ENCODE measurements around the gene BPIFB1. TPM values are rescaled to one million over a fixed set of nuclear protein-coding genes. Genes with fewer than 3 reads are reported as not detected.

Gene BPIFB1
- total and polyA plus RNA-seq, 2 of the 13 experiments (the other 11 are each of a cell fraction or from before 2014, with no cell fraction given), result 0.82 to 4.4 TPM

DNA sequence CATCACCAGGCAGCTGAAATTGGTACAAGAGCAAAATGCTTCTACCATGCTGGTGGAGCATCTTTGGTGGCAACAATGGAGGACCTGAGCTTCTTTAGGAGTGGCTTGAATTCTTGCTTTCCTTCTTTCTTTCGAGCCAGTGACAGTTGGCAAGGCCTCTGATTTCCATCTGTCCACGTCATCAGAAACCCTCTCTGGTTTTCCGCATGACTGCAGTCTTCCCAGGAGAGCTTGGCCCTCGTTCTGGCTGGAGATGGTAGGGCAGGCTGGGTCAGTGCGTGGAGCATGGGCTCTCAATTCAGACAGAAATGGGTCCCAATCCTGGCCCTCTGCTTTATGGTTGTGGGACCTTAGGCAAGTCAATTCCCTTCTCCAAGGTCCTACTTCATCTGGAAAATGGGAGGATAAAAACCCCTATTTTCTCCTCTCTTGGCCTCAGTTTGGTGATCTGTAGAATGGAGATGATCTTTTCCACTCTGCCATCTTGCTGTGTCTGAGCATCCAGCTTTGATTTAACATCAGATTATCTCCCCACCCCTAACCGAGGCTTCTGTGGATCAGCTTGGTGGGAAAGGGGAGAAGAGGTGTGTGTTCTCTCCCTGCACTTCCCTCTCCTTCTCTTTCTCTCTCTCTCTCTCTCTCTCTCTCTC lies 3.6 kb upstream of the BPIFB1 start:
- DNase-seq (ENCODE audit: low spot score) (no peak), FAIRE-seq (no peak), ATAC-seq (no peak)
- 40% methylated on average over 6 of the region's 6 CpGs for WGBS (ENCODE audit: low lambda C conversion rate)
- ChIA-PET CTCF (ENCODE audit: low intra/inter-chr PET ratio, low total read pairs) (no interaction called here), POLR2A (no interaction called here)
- BruUV-seq (replicated peaks), result no TSS peak
- Histone ChIP-seq H3K36me3 (replicated peaks in 1 of 2; ENCODE audit: control insufficient read depth in 1 of 2, insufficient read depth in 2 of 2, low read length in 2 of 2) (no peaks in the 10 kb centered on the region), H4K20me1 (ENCODE audit: insufficient read depth, low read length) (no peaks in the 10 kb centered on the region), H2AFZ (ENCODE audit: low read length) (no peak overlapping the region), H3K27me3 (ENCODE audit: control insufficient read depth in 1 of 2, insufficient read depth in 2 of 2, low read length in 2 of 2) (peaks cover 6 to 9% of the 10 kb centered on the region in 2 experiments; a peak in 3 of 5 replicates), H3K27ac (ENCODE audit: extremely low read length, insufficient read depth, low read length) (no peak overlapping the region), H3K79me2 (ENCODE audit: insufficient read depth, low read length) (no peaks in the 10 kb centered on the region), H3K4me2 (ENCODE audit: low read depth, low read length) (peak overlapping the region; percentile 58), H3K9me3 (ENCODE audit: low read length) (no peaks in the 10 kb centered on the region), H3K9ac (ENCODE audit: insufficient read depth, low read depth, low read length) (no peak overlapping the region), H3K4me3 (replicated peaks in 1 of 3; ENCODE audit: insufficient read depth in 1 of 3, low read depth in 2 of 3, low read length in 3 of 3) (0 out of 6 replicates have a peak overlapping the region, but pooled peaks of 1 of the 3 experiments have one; percentile 11), H3K4me1 (ENCODE audit: insufficient read depth, low read length) (peaks cover 90% of the 10 kb centered on the region)
- in situ Hi-C loops (cut with HindIII; ENCODE audit: extremely low pct_ligation_motif_present, low pct_unique_long_range_greater_than_20kb), result no loop called here
- intact Hi-C loops (cut with micrococcal nuclease; ENCODE audit: unreplicated experiment), result no loop called here
- TF ChIP-seq PHF20 (CRISPR knock-in tag; IDR thresholded peaks at IDR 0.05), result 0 out of 2 replicates have a peak, but pooled peaks have one; percentile 41
- no peak for TF ChIP-seq DPF2 (CRISPR knock-in tag; IDR thresholded peaks at IDR 0.05; ENCODE audit: borderline replicate concordance, low read depth)
- TF ChIP-seq NFIB (CRISPR knock-in tag; IDR thresholded peaks at IDR 0.05; ENCODE audit: borderline replicate concordance), result peak; percentile 33; the same call in 1 of the 2 replicates
- TF ChIP-seq NRL (CRISPR knock-in tag; IDR thresholded peaks at IDR 0.05; ENCODE audit: borderline replicate concordance), result no peak
- TF ChIP-seq FOXK1 (CRISPR knock-in tag; IDR thresholded peaks at IDR 0.05; ENCODE audit: borderline replicate concordance, low read depth), result 0 out of 2 replicates have a peak, but pooled peaks have one; percentile 8
- no peak for TF ChIP-seq THAP11 (CRISPR knock-in tag; IDR thresholded peaks at IDR 0.05)
- peak; percentile 75; the same call in 1 of the 2 replicates for TF ChIP-seq CHD4 (IDR thresholded peaks at IDR 0.05; ENCODE audit: borderline replicate concordance, low read length)
- peak; percentile 92 for TF ChIP-seq ZNF629 (CRISPR knock-in tag; conservative IDR thresholded peaks at IDR 0.05)
- no peak for TF ChIP-seq PAWR (CRISPR knock-in tag; IDR thresholded peaks at IDR 0.05; ENCODE audit: borderline replicate concordance)
- 0 out of 4 replicates have a peak, but pooled peaks of 1 of the 2 experiments have one; percentile 13 for TF ChIP-seq HMGXB4 (CRISPR knock-in tag; IDR thresholded peaks at IDR 0.05; ENCODE audit: borderline replicate concordance in 1 of 2, low read depth in 1 of 2)
- TF ChIP-seq KLF9 (CRISPR knock-in tag; IDR thresholded peaks at IDR 0.05; ENCODE audit: low read depth), result no peak
- TF ChIP-seq, protein P1, sequence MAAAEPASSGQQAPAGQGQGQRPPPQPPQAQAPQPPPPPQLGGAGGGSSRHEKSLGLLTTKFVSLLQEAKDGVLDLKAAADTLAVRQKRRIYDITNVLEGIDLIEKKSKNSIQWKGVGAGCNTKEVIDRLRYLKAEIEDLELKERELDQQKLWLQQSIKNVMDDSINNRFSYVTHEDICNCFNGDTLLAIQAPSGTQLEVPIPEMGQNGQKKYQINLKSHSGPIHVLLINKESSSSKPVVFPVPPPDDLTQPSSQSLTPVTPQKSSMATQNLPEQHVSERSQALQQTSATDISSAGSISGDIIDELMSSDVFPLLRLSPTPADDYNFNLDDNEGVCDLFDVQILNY (CRISPR knock-in tag; conservative IDR thresholded peaks at IDR 0.05), result no peak
- TF ChIP-seq ARID2 (CRISPR knock-in tag; IDR thresholded peaks at IDR 0.05; ENCODE audit: borderline replicate concordance), result peak; percentile 47; the same call in 1 of the 2 replicates
- TF ChIP-seq ZNF781 (CRISPR knock-in tag; IDR thresholded peaks at IDR 0.05; ENCODE audit: borderline replicate concordance, not compliant biosample characterization), result no peak
- peak; percentile 71; the same call in 1 of the 2 replicates for TF ChIP-seq KDM1A (CRISPR knock-in tag; IDR thresholded peaks at IDR 0.05)
- TF ChIP-seq ZSCAN29 (CRISPR knock-in tag; conservative IDR thresholded peaks at IDR 0.05), result 0 out of 2 replicates have a peak, but pooled peaks have one; percentile 3
- TF ChIP-seq CREB1 (IDR thresholded peaks at IDR 0.05), result peak; percentile 84
- no peak for TF ChIP-seq CREB1 (CRISPR knock-in tag; IDR thresholded peaks at IDR 0.05)
- TF ChIP-seq ZNF431 (CRISPR knock-in tag; IDR thresholded peaks at IDR 0.05; ENCODE audit: borderline replicate concordance, low read depth), result no peak
- TF ChIP-seq PAX8 (CRISPR knock-in tag; IDR thresholded peaks at IDR 0.05; ENCODE audit: borderline replicate concordance), result no peak
- no peak for TF ChIP-seq TSC22D2 (CRISPR knock-in tag; IDR thresholded peaks at IDR 0.05; ENCODE audit: borderline replicate concordance)
- 0 out of 2 replicates have a peak, but pooled peaks have one; percentile 32 for TF ChIP-seq ZNF3 (CRISPR knock-in tag; IDR thresholded peaks at IDR 0.05)
- TF ChIP-seq GTF3A (CRISPR knock-in tag; conservative IDR thresholded peaks at IDR 0.05), result no peak

All from HepG2 (cell line).